ENCODE measurements around the gene ATP5ME.

DNA sequence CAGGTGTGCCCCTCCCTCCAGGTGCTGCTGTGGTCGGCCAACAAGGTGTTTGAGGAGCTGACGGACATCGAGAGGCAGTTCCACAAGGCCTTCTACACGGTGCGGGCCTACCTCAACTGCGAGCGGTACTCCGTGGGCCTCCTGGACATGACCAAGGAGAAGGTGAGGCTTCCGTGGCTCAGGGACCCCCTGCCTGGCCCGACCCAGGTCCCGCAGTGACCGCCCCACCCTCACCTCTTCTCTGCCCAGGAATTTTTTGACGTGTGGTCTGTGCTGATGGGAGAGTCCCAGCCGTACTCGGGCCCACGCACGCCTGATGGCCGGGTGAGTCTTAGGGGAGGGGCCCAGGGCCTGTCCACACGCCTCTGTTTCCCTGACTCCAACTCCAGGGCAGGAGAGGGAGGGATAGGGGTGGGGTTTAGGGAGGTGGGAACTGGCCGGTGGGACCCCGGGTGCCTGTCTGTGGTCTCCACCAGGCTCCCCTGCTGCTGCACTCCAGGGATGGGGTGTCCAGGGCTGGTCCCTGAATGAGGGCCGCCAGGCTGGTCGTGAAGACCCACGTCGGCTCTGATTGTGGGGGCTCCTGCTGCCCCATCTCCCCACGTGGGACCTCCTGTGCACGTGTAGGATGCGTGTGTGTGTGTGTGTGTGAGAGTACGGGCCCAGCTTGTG, 20.1 kb downstream of the ATP5ME start:
- TF ChIP-seq YY1 (IDR thresholded peaks at IDR 0.05; ENCODE audit: insufficient read depth, insufficient read length) (no peak), SUZ12 (IDR thresholded peaks at IDR 0.05; ENCODE audit: extremely low read depth, insufficient read depth, insufficient read length) (no peak)
